NT2/D1 (cell line): ENCODE data around the gene SEMA4F.

Experiments used
- SUZ12 ChIP-seq: IDR thresholded peaks from 2 replicates; pipeline ENCODE4 v1.6.1; 2011; ENCODE audit not compliant: insufficient read length, insufficient read depth; ENCODE audit errors: extremely low read depth
- YY1 ChIP-seq: IDR thresholded peaks from 2 replicates; pipeline ENCODE4 v1.6.1; 2011; ENCODE audit not compliant: insufficient read length, insufficient read depth
- ZNF274 ChIP-seq: IDR thresholded peaks from 2 replicates; pipeline ENCODE4 v1.6.1; 2011; ENCODE audit warnings: mild to moderate bottlenecking, low read depth, low read length

DNA sequence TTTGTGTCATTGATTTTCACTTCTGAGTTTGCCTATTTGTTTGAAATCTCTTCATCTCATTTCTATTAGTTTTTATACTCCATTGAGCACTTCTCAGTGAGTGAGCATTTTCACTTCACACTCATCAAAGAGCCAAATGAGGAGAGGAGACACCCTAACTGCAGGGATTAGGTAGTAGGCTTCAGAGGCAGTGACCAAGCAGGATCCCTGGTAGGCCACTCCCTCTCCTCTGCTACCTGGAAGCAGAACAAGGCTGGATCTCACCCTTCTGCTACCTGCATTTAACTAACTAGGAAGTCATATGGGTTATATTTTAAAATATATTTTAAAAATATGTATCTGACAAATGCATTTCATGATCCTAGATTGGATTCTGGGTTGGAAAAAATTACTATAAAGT lies 52.7 kb downstream of the SEMA4F start:
- TF ChIP-seq YY1 (no peak), ZNF274 (no peak), SUZ12 (no peak)
